CD14-positive monocyte (primary cell): Measurements from ENCODE around the gene HEY2. TPM values are rescaled to one million over a fixed set of nuclear protein-coding genes. Genes with fewer than 3 reads are reported as not detected.

Experiments
- DNase-seq, 3 donors: peaks; one replicate each; pipeline ENCODE4 v3.0.0-alpha.2; 2011 to 2022
- H2AFZ ChIP-seq: 2 replicates; pipeline ENCODE4 v1.6.0; 2012; ENCODE audit warnings: mild to moderate bottlenecking, low read depth, low read length, inconsistent platforms; ENCODE audit not compliant: insufficient read depth, poor library complexity, severe bottlenecking
- H3K27ac ChIP-seq, 2 donors: 1 replicate in 1 of 2; 2 replicates in 1 of 2; pipeline ENCODE4 v1.5.1; 2012 to 2013; ENCODE audit warnings: low read length in 2 of 2, control low read depth in 1 of 2, inconsistent platforms in 1 of 2, low read depth in 1 of 2, mild to moderate bottlenecking in 1 of 2
- H3K27me3 ChIP-seq, 2 donors: one replicate each; pipeline versions ENCODE4 v1.6.0 to v1.6.1; 2011 to 2013; ENCODE audit warnings: low read length in 2 of 2; ENCODE audit not compliant: control insufficient read depth in 2 of 2, insufficient read depth in 2 of 2
- H3K36me3 ChIP-seq, 2 donors: replicated peaks in 1 of 2; 1 replicate in 1 of 2; 2 replicates in 1 of 2; pipeline versions ENCODE4 v1.5.1 to v1.6.1; 2012 to 2013; ENCODE audit warnings: low read length in 2 of 2, control low read depth in 1 of 2, inconsistent platforms in 1 of 2, mild to moderate bottlenecking in 1 of 2; ENCODE audit not compliant: insufficient read depth in 2 of 2, control insufficient read depth in 1 of 2
- H3K4me1 ChIP-seq, 2 donors: 1 replicate in 1 of 2; 2 replicates in 1 of 2; pipeline versions ENCODE4 v1.5.1 to v1.6.1; 2012 to 2013; ENCODE audit warnings: low read length in 2 of 2, control low read depth in 1 of 2, inconsistent platforms in 1 of 2, mild to moderate bottlenecking in 1 of 2, moderate library complexity in 1 of 2; ENCODE audit not compliant: insufficient read depth in 2 of 2, control insufficient read depth in 1 of 2
- H3K4me2 ChIP-seq: replicated peaks from 2 replicates; pipeline ENCODE3; 2012; ENCODE audit warnings: low read length, moderate library complexity, mild to moderate bottlenecking; ENCODE audit not compliant: poor library complexity, severe bottlenecking; ENCODE audit errors: extremely low read depth
- H3K4me3 ChIP-seq, 3 experiments: fragments of 200-600 bp in 1 of 3; sonication (generic) in 1 of 3; replicated peaks in 1 of 3; 1 replicate in 2 of 3; 2 replicates in 1 of 3; pipeline ENCODE4 v1.5.1; 2011 to 2013; ENCODE audit warnings: low read length in 3 of 3, mild to moderate bottlenecking in 3 of 3, control low read depth in 2 of 3, low read depth in 2 of 3, inconsistent platforms in 1 of 3, moderate library complexity in 1 of 3
- H3K79me2 ChIP-seq: 2 replicates; pipeline ENCODE4 v1.6.0; 2012; ENCODE audit warnings: mild to moderate bottlenecking, control low read depth, inconsistent platforms, low read length, moderate library complexity; ENCODE audit not compliant: insufficient read depth
- H3K9ac ChIP-seq: 2 replicates; pipeline ENCODE4 v1.6.0; 2017; ENCODE audit warnings: low read length, mild to moderate bottlenecking; ENCODE audit not compliant: insufficient read depth, poor library complexity, severe bottlenecking
- H3K9me3 ChIP-seq, 2 donors: replicated peaks in 1 of 2; 1 replicate in 1 of 2; 2 replicates in 1 of 2; pipeline versions ENCODE4 v1.5.1 to v1.6.1; 2012 to 2013; ENCODE audit warnings: low read length in 2 of 2, control low read depth in 1 of 2; ENCODE audit not compliant: control insufficient read depth in 1 of 2, insufficient read depth in 1 of 2
- H4K20me1 ChIP-seq: 2 replicates; pipeline ENCODE4 v1.6.0; 2012; ENCODE audit warnings: mild to moderate bottlenecking, low read length, control low read depth, moderate library complexity; ENCODE audit not compliant: insufficient read depth
- H3K27ac Mint-ChIP-seq, 7 donors: one replicate each; pipeline ENCODE4 v1.8.0; 2020; ENCODE audit warnings: mild to moderate bottlenecking in 7 of 7, mixed read lengths in 7 of 7, moderate library complexity in 6 of 7, inconsistent platforms in 2 of 7
- H3K27me3 Mint-ChIP-seq, 3 donors: one replicate each; pipeline ENCODE4 v1.8.0; 2021 to 2022; ENCODE audit warnings: low read depth in 3 of 3, mild to moderate bottlenecking in 3 of 3, mixed read lengths in 3 of 3, moderate library complexity in 3 of 3, inconsistent platforms in 1 of 3
- H3K36me3 Mint-ChIP-seq, 2 donors: one replicate each; pipeline ENCODE4 v1.8.0; 2020; ENCODE audit warnings: mixed read lengths in 2 of 2, inconsistent platforms in 1 of 2, mild to moderate bottlenecking in 1 of 2
- H3K4me1 Mint-ChIP-seq: one replicate; pipeline ENCODE4 v1.8.0; 2020; ENCODE audit warnings: mild to moderate bottlenecking, mixed read lengths
- H3K4me3 Mint-ChIP-seq, 2 donors: one replicate each; pipeline ENCODE4 v1.8.0; 2020; ENCODE audit warnings: mild to moderate bottlenecking in 2 of 2, mixed read lengths in 2 of 2, moderate library complexity in 1 of 2
- H3K9me3 Mint-ChIP-seq, 7 donors: one replicate each; pipeline ENCODE4 v1.8.0; 2020 to 2022; ENCODE audit warnings: mixed read lengths in 7 of 7, mild to moderate bottlenecking in 6 of 7, moderate library complexity in 6 of 7, inconsistent platforms in 2 of 7
- CTCF ChIP-seq: fragments of 200-600 bp; IDR thresholded peaks from one replicate; pipeline ENCODE4 v1.8.0; 2022; ENCODE audit warnings: antibody characterized with exemption, mild to moderate bottlenecking
- WGBS: methylation state at CpG from one replicate; pipeline ENCODE4 v1.1.5; 2013; ENCODE audit warnings: missing lambda C conversion rate; ENCODE audit not compliant: insufficient coverage; 5-methylcytosine and 5-hydroxymethylcytosine counted together
- intact Hi-C, 2 donors: fragments of 100-400 bp; cut with micrococcal nuclease; formaldehyde crosslinking; loops; one replicate each; pipeline versions ENCODE4 v1.15.0 to v1.15.1; 2023
- polyA plus RNA-seq, 3 donors: library from polyadenylated mRNA; depleted of rRNA in 1 of 3; unstranded in 2 of 3; stranded (reverse) in 1 of 3; fragments of 300-500 nt in 2 of 3; fragments of >200 nt in 1 of 3; fragmentation: Illumina TruSeq in 2 of 3; gene quantifications; 1 replicate in 2 of 3; 2 replicates in 1 of 3; pipeline ENCODE4 v1.2.3, GENCODE V29; 2012 to 2021

HEY2 gene
- polyA plus RNA-seq, 3 donors: not detected

- Histone ChIP-seq H3K9me3 (no peaks in the 10 kb centered on the region), H3K27ac (no peak overlapping the region), H4K20me1 (no peaks in the 10 kb centered on the region), H3K36me3 (no peaks in the 10 kb centered on the region), H2AFZ (no peak overlapping the region), H3K4me3 (no peak overlapping the region), H3K9ac (no peak overlapping the region), H3K79me2 (peaks cover 71% of the 10 kb centered on the region), H3K4me1 (peaks cover 38 to 51% of the 10 kb centered on the region in 2 donors), H3K27me3 (no peaks in the 10 kb centered on the region), H3K4me2 (no peak overlapping the region)
- H3K4me3 Mint-ChIP-seq: no peak overlapping the region
- H3K9me3 Mint-ChIP-seq: no peaks in the 10 kb centered on the region
- no peak overlapping the region for H3K27ac Mint-ChIP-seq
- H3K4me1 Mint-ChIP-seq: peaks cover 60% of the 10 kb centered on the region
- WGBS: no CpG with 5 or more reads among the region's 5 CpGs
- DNase-seq: no peak
- intact Hi-C loops: loop anchor here in 1 of 2 donors (10.0 kb wide), 1 partner anchor 50 kb away; no protein-coding TSS in a partner anchor
- no peak for TF ChIP-seq CTCF
- H3K27me3 Mint-ChIP-seq: no peaks in the 10 kb centered on the region
- H3K36me3 Mint-ChIP-seq: peaks cover 0 to 3% of the 10 kb centered on the region in 2 donors
Measured at GRCh38 chr6:125794342-125795137, 45.1 kb downstream of the HEY2 start.

- H3K4me1 ChIP-seq: peaks cover 34 to 48% of the 10 kb centered on the region in 2 donors
- no peaks in the 10 kb centered on the region for H3K36me3 ChIP-seq
- no peak overlapping the region for H3K4me3 ChIP-seq
- no peaks in the 10 kb centered on the region for H3K27me3 Mint-ChIP-seq
- H3K9ac ChIP-seq: no peak overlapping the region
- no peak overlapping the region for H2AFZ ChIP-seq
- no peak for DNase-seq
- no CpG with 5 or more reads among the region's 1 CpG for WGBS
- no peaks in the 10 kb centered on the region for H3K9me3 ChIP-seq
- no peak overlapping the region for H3K4me2 ChIP-seq
- peaks cover 58% of the 10 kb centered on the region for H3K4me1 Mint-ChIP-seq
- peaks cover 78% of the 10 kb centered on the region for H3K79me2 ChIP-seq
- H4K20me1 ChIP-seq: no peaks in the 10 kb centered on the region
- peak overlapping the region in 1 of 7 donors; percentile 13 for H3K27ac Mint-ChIP-seq
- H3K4me3 Mint-ChIP-seq: no peak overlapping the region
- H3K9me3 Mint-ChIP-seq: no peaks in the 10 kb centered on the region
- H3K36me3 Mint-ChIP-seq: peaks cover 0 to 3% of the 10 kb centered on the region in 2 donors
- intact Hi-C loops: loop anchor here in 1 of 2 donors (10.0 kb wide), 1 partner anchor 50 kb away; no protein-coding TSS in a partner anchor
- TF ChIP-seq CTCF: no peak
- no peak overlapping the region for H3K27ac ChIP-seq
- no peaks in the 10 kb centered on the region for H3K27me3 ChIP-seq
Measured at GRCh38 chr6:125795301-125795700, 45.9 kb downstream of the HEY2 start.
